ENCODE results near the gene PLS1. TPM values are rescaled to one million over a fixed set of nuclear protein-coding genes. Genes with fewer than 3 reads are reported as not detected.
A peak's percentile ranks its signal among the peaks of the same experiment; 100 is the strongest.
"Not testable (repeated sequence)": the region's sequence is repeated elsewhere in the genome, so short reads cannot be mapped to it uniquely, and the experiment has no call there.

PLS1 gene
- total RNA-seq, 4 donors from 2014 or later = 13.3 to 21.3 (median 16.8) TPM

- no peak for TF ChIP-seq POLR2A (IDR thresholded peaks at IDR 0.05)
- peak; percentile 20 to 74 (median 56) for TF ChIP-seq CTCF (IDR thresholded peaks at IDR 0.05)
- no peak overlapping the region for H3K4me3 ChIP-seq (replicated peaks in 1 of 3)
- H3K27ac ChIP-seq = no peak overlapping the region
- WGBS, 2 donors = 44 to 45% methylated on average over 2 of the region's 2 CpGs
- no peaks in the 10 kb centered on the region for H3K27me3 ChIP-seq
- intact Hi-C loops (cut with DNase I) = loop anchor here (10.0 kb wide), 1 partner anchor 138 kb away; the partner anchor contains the start of gene TRPC1
- peak; percentile 31 to 45 for DNase-seq
- no peaks in the 10 kb centered on the region for H3K4me1 ChIP-seq
- H3K36me3 ChIP-seq = no peaks in the 10 kb centered on the region
- H3K9me3 ChIP-seq = no peaks in the 10 kb centered on the region
Measured at GRCh38 chr3:142586803-142587406, 9.3 kb upstream of the PLS1 start.

- no peaks in the 10 kb centered on the region for H3K4me1 ChIP-seq
- 88 to 89% methylated on average over 1 of the region's 1 CpG for WGBS, 2 donors
- TF ChIP-seq CTCF (IDR thresholded peaks at IDR 0.05) (no peak), POLR2A (IDR thresholded peaks at IDR 0.05) (no peak)
- no peak overlapping the region for H3K4me3 ChIP-seq (replicated peaks in 1 of 3)
- H3K27ac ChIP-seq = no peak overlapping the region
- intact Hi-C loops (cut with DNase I) = loop anchor here (10.0 kb wide), 1 partner anchor 136 kb away; the partner anchor contains the start of gene TRPC1
- no peaks in the 10 kb centered on the region for H3K27me3 ChIP-seq
- no peak for DNase-seq
- H3K36me3 ChIP-seq = no peaks in the 10 kb centered on the region
- no peaks in the 10 kb centered on the region for H3K9me3 ChIP-seq
Measured at GRCh38 chr3:142588703-142589102, 7.5 kb upstream of the PLS1 start.

GRCh38 chr3:142592268-142592667, 3.9 kb upstream of the PLS1 start:
- H3K4me3 ChIP-seq (replicated peaks in 1 of 3); H3K27me3 ChIP-seq; intact Hi-C loops (cut with DNase I); H3K27ac ChIP-seq; DNase-seq; H3K36me3 ChIP-seq; H3K9me3 ChIP-seq; H3K4me1 ChIP-seq: not testable (repeated sequence)
- 94 to 96% methylated on average over 7 of the region's 7 CpGs for WGBS, 2 donors

GRCh38 chr3:142595141-142595540, 1.1 kb upstream of the PLS1 start:
- Histone ChIP-seq H3K9me3 (no peaks in the 10 kb centered on the region), H3K27me3 (no peaks in the 10 kb centered on the region), H3K27ac (peak overlapping the region; percentile 76 to 83 (median 81)), H3K36me3 (no peaks in the 10 kb centered on the region), H3K4me1 (peaks cover 0 to 5% of the 10 kb centered on the region in 2 donors), H3K4me3 (replicated peaks in 1 of 3) (no peak overlapping the region)
- WGBS, 2 donors = 20 to 22% methylated on average over 1 of the region's 1 CpG
- no peak for DNase-seq
- intact Hi-C loops (cut with DNase I) = no loop called here
- no peak for TF ChIP-seq POLR2A (IDR thresholded peaks at IDR 0.05)
- TF ChIP-seq CTCF (IDR thresholded peaks at IDR 0.05) = no peak

- 8 to 9% methylated on average over 7 of the region's 7 CpGs for WGBS, 2 donors
- H3K9me3 ChIP-seq = no peaks in the 10 kb centered on the region
- no peaks in the 10 kb centered on the region for H3K27me3 ChIP-seq
- peak overlapping the region; percentile 11 to 53 (median 53) for H3K4me3 ChIP-seq (replicated peaks in 1 of 3)
- peak overlapping the region; percentile 76 to 83 (median 81) for H3K27ac ChIP-seq
- no peaks in the 10 kb centered on the region for H3K36me3 ChIP-seq
- intact Hi-C loops (cut with DNase I) = no loop called here
- TF ChIP-seq CTCF (IDR thresholded peaks at IDR 0.05) = no peak
- TF ChIP-seq POLR2A (IDR thresholded peaks at IDR 0.05) = no peak
- DNase-seq = peak; percentile 33 to 50
- peaks cover 0 to 5% of the 10 kb centered on the region in 2 donors for H3K4me1 ChIP-seq
Measured at GRCh38 chr3:142595581-142595950, 627 bp upstream of the PLS1 start.
